Endothelial cell of umbilical vein (primary cell): Measurements from ENCODE around the gene RIPOR1.

Experiments used
- EZH2 ChIP-seq: IDR thresholded peaks from 2 replicates; pipeline ENCODE4 v1.6.1; 2012; ENCODE audit warnings: borderline replicate concordance, low read depth, mild to moderate bottlenecking, moderate library complexity, low read length, inconsistent platforms; ENCODE audit not compliant: severe bottlenecking
- JUN ChIP-seq: IDR thresholded peaks from 2 replicates; pipeline ENCODE4 v1.6.1; 2011; ENCODE audit warnings: borderline replicate concordance, low read depth; ENCODE audit not compliant: insufficient read length, insufficient read depth
- MYC ChIP-seq: IDR thresholded peaks from one replicate; pipeline ENCODE4 v1.6.1; 2011; ENCODE audit warnings: mild to moderate bottlenecking, low read depth, low read length
- POLR2A ChIP-seq: IDR thresholded peaks from 2 replicates; pipeline ENCODE4 v1.6.1; 2012; ENCODE audit warnings: low read depth, mild to moderate bottlenecking, control low read depth, low read length
- POLR2AphosphoS5 ChIP-seq: IDR thresholded peaks from 2 replicates; pipeline ENCODE4 v1.6.1; 2012; ENCODE audit warnings: low read depth, mild to moderate bottlenecking, control low read depth, low read length, moderate library complexity; ENCODE audit not compliant: insufficient read depth
- TF ChIP-seq, protein P1 (sequence below), 2 donors: IDR thresholded peaks; 1 replicate in 1 of 2; 2 replicates in 1 of 2; pipeline ENCODE4 v1.5.1; 2011; ENCODE audit warnings: low read length in 2 of 2, mild to moderate bottlenecking in 2 of 2, moderate library complexity in 2 of 2, control low read depth in 1 of 2, inconsistent platforms in 1 of 2, low read depth in 1 of 2; ENCODE audit not compliant: insufficient read depth in 1 of 2; ENCODE audit errors: extremely low read depth in 1 of 2
- TF ChIP-seq, protein P2 (sequence below): IDR thresholded peaks from 2 replicates; pipeline ENCODE4 v1.6.1; 2011; ENCODE audit not compliant: insufficient read depth, insufficient read length

GRCh38 chr16:67519242-67519641, 9.4 kb upstream of the RIPOR1 start:
- TF ChIP-seq EZH2 (no peak), POLR2A (no peak), POLR2AphosphoS5 (no peak), JUN (no peak), MYC (no peak)
- TF ChIP-seq, protein P1, sequence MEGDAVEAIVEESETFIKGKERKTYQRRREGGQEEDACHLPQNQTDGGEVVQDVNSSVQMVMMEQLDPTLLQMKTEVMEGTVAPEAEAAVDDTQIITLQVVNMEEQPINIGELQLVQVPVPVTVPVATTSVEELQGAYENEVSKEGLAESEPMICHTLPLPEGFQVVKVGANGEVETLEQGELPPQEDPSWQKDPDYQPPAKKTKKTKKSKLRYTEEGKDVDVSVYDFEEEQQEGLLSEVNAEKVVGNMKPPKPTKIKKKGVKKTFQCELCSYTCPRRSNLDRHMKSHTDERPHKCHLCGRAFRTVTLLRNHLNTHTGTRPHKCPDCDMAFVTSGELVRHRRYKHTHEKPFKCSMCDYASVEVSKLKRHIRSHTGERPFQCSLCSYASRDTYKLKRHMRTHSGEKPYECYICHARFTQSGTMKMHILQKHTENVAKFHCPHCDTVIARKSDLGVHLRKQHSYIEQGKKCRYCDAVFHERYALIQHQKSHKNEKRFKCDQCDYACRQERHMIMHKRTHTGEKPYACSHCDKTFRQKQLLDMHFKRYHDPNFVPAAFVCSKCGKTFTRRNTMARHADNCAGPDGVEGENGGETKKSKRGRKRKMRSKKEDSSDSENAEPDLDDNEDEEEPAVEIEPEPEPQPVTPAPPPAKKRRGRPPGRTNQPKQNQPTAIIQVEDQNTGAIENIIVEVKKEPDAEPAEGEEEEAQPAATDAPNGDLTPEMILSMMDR (IDR thresholded peaks at IDR 0.05; ENCODE audit: extremely low read depth in 1 of 2, insufficient read depth in 1 of 2, low read depth in 1 of 2, low read length in 2 of 2), result no peak
- TF ChIP-seq, protein P2, sequence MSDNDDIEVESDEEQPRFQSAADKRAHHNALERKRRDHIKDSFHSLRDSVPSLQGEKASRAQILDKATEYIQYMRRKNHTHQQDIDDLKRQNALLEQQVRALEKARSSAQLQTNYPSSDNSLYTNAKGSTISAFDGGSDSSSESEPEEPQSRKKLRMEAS, result no peak
